ENCODE data around the gene TMEM8B. TPM values are rescaled to one million over a fixed set of nuclear protein-coding genes. Genes with fewer than 3 reads are reported as not detected.
A peak's percentile ranks its signal among the peaks of the same experiment; 100 is the strongest.

TMEM8B gene
- total and polyA plus RNA-seq, 2 donors (not counting 1 experiment from before 2014, with no cell fraction given): 12.2 to 14.5 TPM

GRCh38 chr9:35847792-35848572, 19.0 kb downstream of the TMEM8B start:
- no CpG with 5 or more reads among the region's 4 CpGs for WGBS (ENCODE audit: insufficient coverage)
- H3K4me1 Mint-ChIP-seq: peaks cover 55% of the 10 kb centered on the region
- H3K27ac ChIP-seq (ENCODE audit: low read length in 2 of 2): peak overlapping the region; percentile 58 to 70
- peak overlapping the region; percentile 33 for H3K9ac ChIP-seq (ENCODE audit: low read length)
- H3K9me3 ChIP-seq (ENCODE audit: control extremely low read depth in 1 of 3, control insufficient read depth in 2 of 3, insufficient read depth in 1 of 3, low read length in 2 of 3): no peaks in the 10 kb centered on the region
- ATAC-seq (ENCODE audit: low read depth) (peak; percentile 81), DNase-seq (peak; percentile 63)
- ChIA-PET POLR2A (interaction anchor here (1.0 kb wide), 1 partner anchor 33 kb away, joined by 3 read pairs; the partner anchor contains the start of gene HINT2), CTCF (interaction anchor here (0.8 to 2.5 kb wide), 11 partner anchors 15 to 244 kb away, joined by 3 to 15 read pairs (median 4); partner anchors contain the start of genes FAM221B and TMEM8B)
- TF ChIP-seq EZH2 (IDR thresholded peaks at IDR 0.05; ENCODE audit: borderline replicate concordance, insufficient read depth, low read depth, low read length, poor library complexity, severe bottlenecking): no peak
- TF ChIP-seq, protein P1, sequence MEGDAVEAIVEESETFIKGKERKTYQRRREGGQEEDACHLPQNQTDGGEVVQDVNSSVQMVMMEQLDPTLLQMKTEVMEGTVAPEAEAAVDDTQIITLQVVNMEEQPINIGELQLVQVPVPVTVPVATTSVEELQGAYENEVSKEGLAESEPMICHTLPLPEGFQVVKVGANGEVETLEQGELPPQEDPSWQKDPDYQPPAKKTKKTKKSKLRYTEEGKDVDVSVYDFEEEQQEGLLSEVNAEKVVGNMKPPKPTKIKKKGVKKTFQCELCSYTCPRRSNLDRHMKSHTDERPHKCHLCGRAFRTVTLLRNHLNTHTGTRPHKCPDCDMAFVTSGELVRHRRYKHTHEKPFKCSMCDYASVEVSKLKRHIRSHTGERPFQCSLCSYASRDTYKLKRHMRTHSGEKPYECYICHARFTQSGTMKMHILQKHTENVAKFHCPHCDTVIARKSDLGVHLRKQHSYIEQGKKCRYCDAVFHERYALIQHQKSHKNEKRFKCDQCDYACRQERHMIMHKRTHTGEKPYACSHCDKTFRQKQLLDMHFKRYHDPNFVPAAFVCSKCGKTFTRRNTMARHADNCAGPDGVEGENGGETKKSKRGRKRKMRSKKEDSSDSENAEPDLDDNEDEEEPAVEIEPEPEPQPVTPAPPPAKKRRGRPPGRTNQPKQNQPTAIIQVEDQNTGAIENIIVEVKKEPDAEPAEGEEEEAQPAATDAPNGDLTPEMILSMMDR (IDR thresholded peaks at IDR 0.05): no peak
- no peaks in the 10 kb centered on the region for H4K20me1 ChIP-seq (ENCODE audit: control insufficient read depth, insufficient read depth, low read length, poor library complexity, severe bottlenecking)
- intact Hi-C loops (cut with micrococcal nuclease): loop anchor here (1.0 to 5.0 kb wide), 3 partner anchors 19 to 34 kb away; partner anchors contain the start of genes HINT2 and TMEM8B
- H3K4me3 ChIP-seq (ENCODE audit: control extremely low read depth in 1 of 5, extremely low read depth in 1 of 5, insufficient read depth in 1 of 5, low read depth in 2 of 5, low read length in 4 of 5): peak overlapping the region in 2 of 5 experiments; percentile 27 to 31
- peaks cover 53 to 65% of the 10 kb centered on the region in 2 donors for H3K4me1 ChIP-seq (ENCODE audit: control insufficient read depth in 2 of 2, insufficient read depth in 2 of 2, low read length in 2 of 2)
- peak overlapping the region; percentile 66 for H2AFZ ChIP-seq (ENCODE audit: insufficient read depth, low read depth, low read length, poor library complexity, severe bottlenecking)
- no peaks in the 10 kb centered on the region for H3K36me3 ChIP-seq (replicated peaks in 1 of 2; ENCODE audit: control extremely low read depth in 1 of 2, control insufficient read depth in 1 of 2, extremely low read depth in 1 of 2, insufficient read depth in 2 of 2, low read length in 1 of 2)
- H3K79me2 ChIP-seq (ENCODE audit: control insufficient read depth, insufficient read depth, low read length): no peaks in the 10 kb centered on the region
- H3K27me3 ChIP-seq (replicated peaks in 1 of 4; ENCODE audit: control extremely low read depth in 1 of 4, control insufficient read depth in 3 of 4, insufficient read depth in 4 of 4, low read length in 3 of 4): no peaks in the 10 kb centered on the region
- peak overlapping the region; percentile 33 for H3K4me3 Mint-ChIP-seq
- H3K4me2 ChIP-seq (replicated peaks; ENCODE audit: low read depth, low read length, poor library complexity, severe bottlenecking): peak overlapping the region; percentile 70
- H3K27ac Mint-ChIP-seq: peak overlapping the region; percentile 62
- H3K9me3 Mint-ChIP-seq (ENCODE audit: insufficient read depth): no peaks in the 10 kb centered on the region
- no peaks in the 10 kb centered on the region for H3K27me3 Mint-ChIP-seq
